ENCODE data around the gene GRIP2. TPM values are rescaled to one million over a fixed set of nuclear protein-coding genes. Genes with fewer than 3 reads are reported as not detected.

GRIP2 gene
- total and polyA plus RNA-seq, 12 donors: 0.09 to 2.5 (median 1.1) TPM

- 75 to 92% (median 83%) methylated on average over 5 of the region's 5 CpGs for WGBS, 4 donors
- H3K9me3 ChIP-seq (replicated peaks in 1 of 3): no peaks in the 10 kb centered on the region
- no peak for DNase-seq
- H3K36me3 ChIP-seq (replicated peaks in 1 of 2): no peaks in the 10 kb centered on the region
- no peak for TF ChIP-seq POLR2A (IDR thresholded peaks at IDR 0.05)
- no peak for TF ChIP-seq CTCF (IDR thresholded peaks at IDR 0.05)
- no peaks in the 10 kb centered on the region for H3K27me3 ChIP-seq
- no peaks in the 10 kb centered on the region for H3K4me1 ChIP-seq (replicated peaks in 1 of 2)
- no peak overlapping the region for H3K4me3 ChIP-seq
- intact Hi-C loops (cut with DNase I): no loop called here
- no peak overlapping the region for H3K27ac ChIP-seq
Observed at GRCh38 chr3:14583548-14584091, 43.5 kb upstream of the GRIP2 start.

GRCh38 chr3:14582045-14582410, 41.9 kb upstream of the GRIP2 start:
- WGBS, 4 donors: 65 to 74% (median 69%) methylated on average over 4 of the region's 4 CpGs
- TF ChIP-seq CTCF (IDR thresholded peaks at IDR 0.05) (no peak), POLR2A (IDR thresholded peaks at IDR 0.05) (no peak)
- DNase-seq: no peak
- Histone ChIP-seq H3K27me3 (no peaks in the 10 kb centered on the region), H3K4me3 (no peak overlapping the region), H3K36me3 (replicated peaks in 1 of 2) (no peaks in the 10 kb centered on the region), H3K27ac (no peak overlapping the region), H3K4me1 (replicated peaks in 1 of 2) (no peaks in the 10 kb centered on the region), H3K9me3 (replicated peaks in 1 of 3) (no peaks in the 10 kb centered on the region)
- intact Hi-C loops (cut with DNase I): no loop called here

DNA sequence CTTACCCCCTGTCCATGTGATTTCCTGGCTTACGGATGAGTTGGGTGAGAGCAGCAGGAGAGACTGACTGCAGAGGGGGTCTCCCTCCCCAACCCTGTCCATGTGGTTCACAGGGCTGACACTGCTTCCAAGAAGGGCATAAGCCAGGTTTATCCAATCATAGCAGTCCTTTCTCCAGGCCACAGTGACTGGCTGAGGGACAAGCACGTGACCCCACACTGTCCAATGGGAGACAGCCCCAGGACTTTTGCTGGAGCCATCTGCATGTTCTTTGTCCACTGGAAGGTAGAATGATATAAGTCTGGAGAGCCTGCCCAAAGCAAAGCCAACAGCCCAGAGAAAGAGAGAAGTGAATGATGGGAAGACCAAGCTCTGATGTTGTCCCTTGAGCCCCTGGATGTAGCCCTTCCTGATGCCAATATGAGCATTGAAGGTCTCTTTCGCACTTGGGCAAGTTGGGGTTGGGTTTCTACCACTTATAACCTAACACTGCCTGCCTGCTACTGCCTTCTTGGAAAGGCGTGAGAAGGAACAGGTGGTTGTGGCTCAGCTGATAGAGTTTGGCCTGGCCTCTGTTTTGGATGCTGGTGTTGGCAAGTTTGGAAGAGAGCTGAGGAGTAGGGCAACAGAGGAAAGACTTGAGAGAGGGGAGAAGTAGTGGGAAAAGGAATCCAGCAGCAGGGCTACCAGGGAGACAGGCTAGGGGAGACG, 41.3 kb upstream of the GRIP2 start:
- no peak for DNase-seq
- 74 to 79% (median 77%) methylated on average over 4 to 5 of the region's 5 CpGs for WGBS, 4 donors
- Histone ChIP-seq H3K4me1 (replicated peaks in 1 of 2) (no peaks in the 10 kb centered on the region), H3K36me3 (replicated peaks in 1 of 2) (no peaks in the 10 kb centered on the region), H3K4me3 (no peak overlapping the region), H3K27me3 (no peaks in the 10 kb centered on the region), H3K9me3 (replicated peaks in 1 of 3) (no peaks in the 10 kb centered on the region), H3K27ac (no peak overlapping the region)
- intact Hi-C loops (cut with DNase I): no loop called here
- TF ChIP-seq POLR2A (IDR thresholded peaks at IDR 0.05): no peak
- no peak for TF ChIP-seq CTCF (IDR thresholded peaks at IDR 0.05)

DNA sequence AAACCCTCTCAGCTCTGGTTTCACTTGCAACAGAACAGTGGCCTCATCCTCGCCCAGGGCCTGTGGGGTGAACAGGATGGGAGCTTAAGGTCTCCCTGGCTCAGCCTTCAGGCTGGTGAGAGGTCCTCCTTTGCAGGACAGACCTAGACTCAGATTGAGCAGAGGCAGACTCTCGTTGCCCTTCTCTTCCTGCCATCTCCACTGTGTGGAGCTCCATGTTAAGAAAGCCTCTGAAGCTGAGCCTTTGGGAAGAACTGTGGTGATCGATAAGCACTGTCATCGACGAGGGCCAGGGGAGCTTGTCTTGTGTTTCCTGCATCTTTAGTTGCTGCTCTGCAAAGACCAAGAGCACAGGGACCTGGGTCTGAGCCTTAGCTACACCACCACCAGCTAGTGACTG, 37.8 kb upstream of the GRIP2 start:
- Histone ChIP-seq H3K4me1 (replicated peaks in 1 of 2) (no peaks in the 10 kb centered on the region), H3K4me3 (no peak overlapping the region), H3K27ac (no peak overlapping the region), H3K36me3 (replicated peaks in 1 of 2) (no peaks in the 10 kb centered on the region), H3K9me3 (replicated peaks in 1 of 3) (no peaks in the 10 kb centered on the region), H3K27me3 (no peaks in the 10 kb centered on the region)
- 69 to 85% (median 72%) methylated on average over 4 to 5 of the region's 5 CpGs for WGBS, 4 donors
- TF ChIP-seq CTCF (IDR thresholded peaks at IDR 0.05): no peak
- TF ChIP-seq POLR2A (IDR thresholded peaks at IDR 0.05): no peak
- intact Hi-C loops (cut with DNase I): no loop called here
- no peak for DNase-seq
